ENCODE measurements around the gene VPS37D. TPM values are rescaled to one million over a fixed set of nuclear protein-coding genes. Genes with fewer than 3 reads are reported as not detected.

The VPS37D gene
- total and polyA plus RNA-seq, 2 experiments from 2014 or later, result 2.2 to 7.0 TPM

- H3K4me2 ChIP-seq, result no peak overlapping the region
- Mint-ChIP-seq H3K4me1 (peaks cover 15% of the 10 kb centered on the region), H3K9me3 (no peaks in the 10 kb centered on the region; the same call in 2 of the 3 replicates), H3K27me3 (ENCODE audit: insufficient read depth, low read depth, poor library complexity) (peaks cover 20% of the 10 kb centered on the region), H3K36me3 (ENCODE audit: low read depth) (peaks cover 57% of the 10 kb centered on the region), H3K4me3 (no peak overlapping the region), H3K27ac (no peak overlapping the region)
- peaks cover 4% of the 10 kb centered on the region for H3K4me1 ChIP-seq (ENCODE audit: insufficient read depth)
- TF ChIP-seq STAT1 (IDR thresholded peaks at IDR 0.05; ENCODE audit: unreplicated experiment) (no peak), ZNF331 (CRISPR knock-in tag; IDR thresholded peaks at IDR 0.05; ENCODE audit: low read depth) (no peak), ZNF462 (CRISPR knock-in tag; IDR thresholded peaks at IDR 0.05) (no peak), EZH2phosphoT487 (IDR thresholded peaks at IDR 0.05; ENCODE audit: unreplicated experiment) (no peak), CREB1 (CRISPR knock-in tag; IDR thresholded peaks at IDR 0.05; ENCODE audit: low read depth) (no peak), CTCF (conservative IDR thresholded peaks at IDR 0.05; ENCODE audit: low read depth in 2 of 2) (no peak), ZNF114 (CRISPR knock-in tag; IDR thresholded peaks at IDR 0.05) (no peak), REST (IDR thresholded peaks at IDR 0.05; ENCODE audit: unreplicated experiment) (no peak), POLR2AphosphoS5 (IDR thresholded peaks at IDR 0.05; ENCODE audit: low read depth) (no peak), EZH2 (IDR thresholded peaks at IDR 0.05; ENCODE audit: low read depth, unreplicated experiment) (no peak), JUNB (IDR thresholded peaks at IDR 0.05; ENCODE audit: unreplicated experiment) (no peak), NANOG (IDR thresholded peaks at IDR 0.05; ENCODE audit: borderline replicate concordance) (no peak), ETS1 (IDR thresholded peaks at IDR 0.05) (no peak)
- no peaks in the 10 kb centered on the region for H3K79me2 ChIP-seq (replicated peaks; ENCODE audit: insufficient read depth)
- DNase-seq (ENCODE audit: low spot score) (no peak), ATAC-seq (no peak)
- 0 out of 2 replicates have a peak, but pooled peaks cover 6% of the 10 kb centered on the region for H3F3A ChIP-seq (replicated peaks; ENCODE audit: low read depth)
- H3K27ac ChIP-seq (ENCODE audit: low read depth), result no peak overlapping the region
- H4K20me1 ChIP-seq (replicated peaks; ENCODE audit: insufficient read depth), result peaks cover 8% of the 10 kb centered on the region
- H3K4me3 ChIP-seq, result no peak overlapping the region
- H2AFZ ChIP-seq, result no peak overlapping the region
- H3K36me3 ChIP-seq (ENCODE audit: insufficient read depth), result peaks cover 21% of the 10 kb centered on the region
- H3K27me3 ChIP-seq (ENCODE audit: insufficient read depth), result no peaks in the 10 kb centered on the region
- H3K9me2 ChIP-seq (ENCODE audit: insufficient read depth), result no peaks in the 10 kb centered on the region
These were observed 30.8 kb downstream of the VPS37D start for GRCh38 chr7:73698410-73698809.

Measured in GM23338 (cell line).